A549 (cell line): ENCODE results near the gene TRIM65.

Experiments used
- CBX8 ChIP-seq: fragments of 200-600 bp; sonication (generic); IDR thresholded peaks from 2 replicates; pipeline ENCODE4 v1.6.1; 2016
- CTCF ChIP-seq: fragments of >200 bp; sonication (Bioruptor Twin); formaldehyde crosslinking; IDR thresholded peaks from 3 replicates; pipeline ENCODE4 v1.5.1; 2016
- ESRRA ChIP-seq: fragments of 150-350 bp; IDR thresholded peaks from 2 replicates; pipeline ENCODE4 v1.6.1; 2014; ENCODE audit warnings: mild to moderate bottlenecking, low read length, borderline replicate concordance
- GATA3 ChIP-seq: IDR thresholded peaks from 2 replicates; pipeline ENCODE4 v1.6.1; 2012; ENCODE audit warnings: borderline replicate concordance
- JUN ChIP-seq, 2 experiments: fragments of >200 bp; sonication (Bioruptor Twin); formaldehyde crosslinking; IDR thresholded peaks; 2 replicates in 1 of 2; 3 replicates in 1 of 2; pipeline ENCODE4 v1.6.1; 2016 to 2017
- KDM5A ChIP-seq: fragments of 200-600 bp; sonication (generic); IDR thresholded peaks from 2 replicates; pipeline ENCODE4 v1.6.1; 2016; ENCODE audit warnings: antibody characterized with exemption, mild to moderate bottlenecking
- MAZ ChIP-seq: fragments of 150-350 bp; IDR thresholded peaks from 2 replicates; pipeline ENCODE4 v1.6.1; 2014; ENCODE audit warnings: antibody characterized with exemption, low read depth, low read length, borderline replicate concordance
- NFE2L2 ChIP-seq: fragments of 150-350 bp; conservative IDR thresholded peaks from 2 replicates; pipeline ENCODE4 v1.6.1; 2014; ENCODE audit warnings: low read length
- NPAS2 ChIP-seq: fragments of 250-450 bp; sonication (Bioruptor Pico); IDR thresholded peaks from 2 replicates; pipeline ENCODE4 v1.8.0; 2022; ENCODE audit warnings: mild to moderate bottlenecking, moderate library complexity, borderline replicate concordance
- POLR2A ChIP-seq: IDR thresholded peaks from 2 replicates; pipeline ENCODE4 v1.6.1; 2012; ENCODE audit warnings: mild to moderate bottlenecking, low read length
- POLR2AphosphoS2 ChIP-seq: conservative IDR thresholded peaks from 2 replicates; pipeline ENCODE4 v1.6.1; 2012; ENCODE audit warnings: low read length, improper control_type of control experiment, inconsistent platforms
- REST ChIP-seq: fragments of 200-600 bp; sonication (generic); IDR thresholded peaks from 2 replicates; pipeline ENCODE4 v1.6.1; 2016; ENCODE audit warnings: antibody characterized with exemption, mild to moderate bottlenecking, moderate library complexity
- RFX5 ChIP-seq: fragments of 450-650 bp; IDR thresholded peaks from 2 replicates; pipeline ENCODE4 v1.7.1; 2014; ENCODE audit warnings: antibody characterized with exemption, mild to moderate bottlenecking, moderate library complexity
- SMC3 ChIP-seq: fragments of >200 bp; sonication (Bioruptor Twin); formaldehyde crosslinking; IDR thresholded peaks from 3 replicates; pipeline ENCODE4 v1.6.1; 2018; ENCODE audit warnings: inconsistent platforms

- TF ChIP-seq NPAS2 (CRISPR knock-in tag): no peak
- TF ChIP-seq CTCF: no peak
- TF ChIP-seq SMC3: no peak
- TF ChIP-seq REST: no peak
- no peak for TF ChIP-seq MAZ
- TF ChIP-seq KDM5A: no peak
- TF ChIP-seq POLR2A: no peak
- TF ChIP-seq RFX5: no peak
- TF ChIP-seq CBX8: no peak
- TF ChIP-seq JUN (IDR thresholded peaks at IDR 0.05): no peak
- no peak for TF ChIP-seq NFE2L2
- TF ChIP-seq ESRRA: no peak
- no peak for TF ChIP-seq POLR2AphosphoS2
- TF ChIP-seq GATA3: no peak
Observed at GRCh38 chr17:75897160-75898019, 639 bp upstream of the TRIM65 start.
